ENCODE data around the gene CARD19. TPM values are rescaled to one million over a fixed set of nuclear protein-coding genes. Genes with fewer than 3 reads are reported as not detected.
A peak's percentile ranks its signal among the peaks of the same experiment; 100 is the strongest.

The CARD19 gene
- total and polyA plus RNA-seq, 9 of the 15 experiments (the other 6 are each of a cell fraction or from before 2014, with no cell fraction given), result 0.90 to 34.9 (median 14.6) TPM

- TF ChIP-seq, protein P1, sequence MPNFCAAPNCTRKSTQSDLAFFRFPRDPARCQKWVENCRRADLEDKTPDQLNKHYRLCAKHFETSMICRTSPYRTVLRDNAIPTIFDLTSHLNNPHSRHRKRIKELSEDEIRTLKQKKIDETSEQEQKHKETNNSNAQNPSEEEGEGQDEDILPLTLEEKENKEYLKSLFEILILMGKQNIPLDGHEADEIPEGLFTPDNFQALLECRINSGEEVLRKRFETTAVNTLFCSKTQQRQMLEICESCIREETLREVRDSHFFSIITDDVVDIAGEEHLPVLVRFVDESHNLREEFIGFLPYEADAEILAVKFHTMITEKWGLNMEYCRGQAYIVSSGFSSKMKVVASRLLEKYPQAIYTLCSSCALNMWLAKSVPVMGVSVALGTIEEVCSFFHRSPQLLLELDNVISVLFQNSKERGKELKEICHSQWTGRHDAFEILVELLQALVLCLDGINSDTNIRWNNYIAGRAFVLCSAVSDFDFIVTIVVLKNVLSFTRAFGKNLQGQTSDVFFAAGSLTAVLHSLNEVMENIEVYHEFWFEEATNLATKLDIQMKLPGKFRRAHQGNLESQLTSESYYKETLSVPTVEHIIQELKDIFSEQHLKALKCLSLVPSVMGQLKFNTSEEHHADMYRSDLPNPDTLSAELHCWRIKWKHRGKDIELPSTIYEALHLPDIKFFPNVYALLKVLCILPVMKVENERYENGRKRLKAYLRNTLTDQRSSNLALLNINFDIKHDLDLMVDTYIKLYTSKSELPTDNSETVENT (CRISPR knock-in tag; IDR thresholded peaks at IDR 0.05), result no peak
- TF ChIP-seq NFIX (CRISPR knock-in tag; IDR thresholded peaks at IDR 0.05; ENCODE audit: low read depth), result no peak
- no peak for TF ChIP-seq E2F8 (IDR thresholded peaks at IDR 0.05; ENCODE audit: low read depth, partially characterized antibody)
- 0 out of 2 replicates have a peak, but pooled peaks have one; percentile 34 for TF ChIP-seq ZBTB9 (CRISPR knock-in tag; IDR thresholded peaks at IDR 0.05)
- TF ChIP-seq ZNF76 (CRISPR knock-in tag; IDR thresholded peaks at IDR 0.05; ENCODE audit: borderline replicate concordance), result no peak
- peak; percentile 88 for TF ChIP-seq ZBTB7A (IDR thresholded peaks at IDR 0.05; ENCODE audit: borderline replicate concordance, control insufficient read depth, low read depth, low read length)
- TF ChIP-seq TFAM (CRISPR knock-in tag; conservative IDR thresholded peaks at IDR 0.05), result no peak
- TF ChIP-seq SRSF1 (IDR thresholded peaks at IDR 0.05; ENCODE audit: low read depth, low read length), result no peak
- TF ChIP-seq HIVEP1 (CRISPR knock-in tag; IDR thresholded peaks at IDR 0.05), result no peak
- TF ChIP-seq DPF2 (IDR thresholded peaks at IDR 0.05), result peak; percentile 54; the same call in 1 of the 2 replicates
- no peak for TF ChIP-seq ZFP30 (CRISPR knock-in tag; IDR thresholded peaks at IDR 0.05; ENCODE audit: borderline replicate concordance)
- TF ChIP-seq THRAP3 (IDR thresholded peaks at IDR 0.05; ENCODE audit: borderline replicate concordance), result no peak
- no peak for TF ChIP-seq TSC22D4 (tag; IDR thresholded peaks at IDR 0.05)
- TF ChIP-seq NFE2 (IDR thresholded peaks at IDR 0.05; ENCODE audit: low read depth), result no peak
Measured at GRCh38 chr9:93058355-93059010, 37.5 kb upstream of the CARD19 start, which contains the start of gene SUSD3 (continued).

All from K562 (cell line).